ENCODE results near the gene C22orf23.

DNA sequence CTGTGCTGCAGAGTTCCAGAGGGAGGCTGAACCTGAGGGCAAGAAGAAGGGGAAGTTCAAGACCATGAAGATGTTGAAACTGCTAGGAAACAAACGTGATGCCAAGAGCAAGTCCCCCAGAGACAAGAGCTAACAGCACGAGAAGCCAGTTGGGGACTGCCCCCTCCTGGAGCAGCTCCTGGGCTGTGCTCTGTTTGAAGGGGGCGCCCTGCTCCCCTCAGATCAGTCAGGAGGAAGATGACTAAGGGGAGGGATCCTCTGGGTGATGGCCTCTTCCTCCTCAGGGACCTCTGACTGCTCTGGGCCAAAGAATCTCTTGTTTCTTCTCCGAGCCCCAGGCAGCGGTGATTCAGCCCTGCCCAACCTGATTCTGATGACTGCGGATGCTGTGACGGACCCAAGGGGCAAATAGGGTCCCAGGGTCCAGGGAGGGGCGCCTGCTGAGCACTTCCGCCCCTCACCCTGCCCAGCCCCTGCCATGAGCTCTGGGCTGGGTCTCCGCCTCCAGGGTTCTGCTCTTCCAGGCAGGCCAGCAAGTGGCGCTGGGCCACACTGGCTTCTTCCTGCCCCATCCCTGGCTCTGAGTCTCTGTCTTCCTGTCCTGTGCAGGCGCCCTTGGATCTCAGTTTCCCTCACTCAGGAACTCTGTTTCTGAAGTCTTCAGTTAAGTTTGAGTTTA lies 12.6 kb downstream of the C22orf23 start:
- TF ChIP-seq, protein P1, sequence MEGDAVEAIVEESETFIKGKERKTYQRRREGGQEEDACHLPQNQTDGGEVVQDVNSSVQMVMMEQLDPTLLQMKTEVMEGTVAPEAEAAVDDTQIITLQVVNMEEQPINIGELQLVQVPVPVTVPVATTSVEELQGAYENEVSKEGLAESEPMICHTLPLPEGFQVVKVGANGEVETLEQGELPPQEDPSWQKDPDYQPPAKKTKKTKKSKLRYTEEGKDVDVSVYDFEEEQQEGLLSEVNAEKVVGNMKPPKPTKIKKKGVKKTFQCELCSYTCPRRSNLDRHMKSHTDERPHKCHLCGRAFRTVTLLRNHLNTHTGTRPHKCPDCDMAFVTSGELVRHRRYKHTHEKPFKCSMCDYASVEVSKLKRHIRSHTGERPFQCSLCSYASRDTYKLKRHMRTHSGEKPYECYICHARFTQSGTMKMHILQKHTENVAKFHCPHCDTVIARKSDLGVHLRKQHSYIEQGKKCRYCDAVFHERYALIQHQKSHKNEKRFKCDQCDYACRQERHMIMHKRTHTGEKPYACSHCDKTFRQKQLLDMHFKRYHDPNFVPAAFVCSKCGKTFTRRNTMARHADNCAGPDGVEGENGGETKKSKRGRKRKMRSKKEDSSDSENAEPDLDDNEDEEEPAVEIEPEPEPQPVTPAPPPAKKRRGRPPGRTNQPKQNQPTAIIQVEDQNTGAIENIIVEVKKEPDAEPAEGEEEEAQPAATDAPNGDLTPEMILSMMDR (IDR thresholded peaks at IDR 0.05): no peak
- TF ChIP-seq POLR2A (IDR thresholded peaks at IDR 0.05): no peak

All from body of pancreas (tissue), 4 donors.